Right lobe of liver (tissue), 4 donors: Measurements from ENCODE around the gene IGFBP1.
"Not testable (repeated sequence)": the region's sequence is repeated elsewhere in the genome, so short reads cannot be mapped to it uniquely, and the experiment has no call there.

Source experiments
- POLR2A ChIP-seq: fragments of 450-650 bp; IDR thresholded peaks from one replicate; pipeline ENCODE4 v1.6.1; 2017; ENCODE audit warnings: antibody characterized with exemption, mild to moderate bottlenecking
- TF ChIP-seq, protein P1 (sequence below), 4 donors: fragments of 200-600 bp in 3 of 4; fragments of 450-650 bp in 1 of 4; IDR thresholded peaks; one replicate each; pipeline versions ENCODE4 v1.5.1 to v1.8.0; 2016 to 2022; ENCODE audit warnings: antibody characterized with exemption in 4 of 4, mild to moderate bottlenecking in 2 of 4
- donor health status: DM: no; HTN: no; CAD: no.
- donor health status: DM: no; HTN: no; CAD: no.
- donor health status: DM: no; HTN: yes; CAD: no.

GRCh38 chr7:45841926-45842717 is 46.2 kb upstream of the IGFBP1 start:
- TF ChIP-seq, protein P1, sequence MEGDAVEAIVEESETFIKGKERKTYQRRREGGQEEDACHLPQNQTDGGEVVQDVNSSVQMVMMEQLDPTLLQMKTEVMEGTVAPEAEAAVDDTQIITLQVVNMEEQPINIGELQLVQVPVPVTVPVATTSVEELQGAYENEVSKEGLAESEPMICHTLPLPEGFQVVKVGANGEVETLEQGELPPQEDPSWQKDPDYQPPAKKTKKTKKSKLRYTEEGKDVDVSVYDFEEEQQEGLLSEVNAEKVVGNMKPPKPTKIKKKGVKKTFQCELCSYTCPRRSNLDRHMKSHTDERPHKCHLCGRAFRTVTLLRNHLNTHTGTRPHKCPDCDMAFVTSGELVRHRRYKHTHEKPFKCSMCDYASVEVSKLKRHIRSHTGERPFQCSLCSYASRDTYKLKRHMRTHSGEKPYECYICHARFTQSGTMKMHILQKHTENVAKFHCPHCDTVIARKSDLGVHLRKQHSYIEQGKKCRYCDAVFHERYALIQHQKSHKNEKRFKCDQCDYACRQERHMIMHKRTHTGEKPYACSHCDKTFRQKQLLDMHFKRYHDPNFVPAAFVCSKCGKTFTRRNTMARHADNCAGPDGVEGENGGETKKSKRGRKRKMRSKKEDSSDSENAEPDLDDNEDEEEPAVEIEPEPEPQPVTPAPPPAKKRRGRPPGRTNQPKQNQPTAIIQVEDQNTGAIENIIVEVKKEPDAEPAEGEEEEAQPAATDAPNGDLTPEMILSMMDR (IDR thresholded peaks at IDR 0.05) = not testable (repeated sequence)
- not testable (repeated sequence) for TF ChIP-seq POLR2A
